ENCODE measurements around the gene CLCN5. TPM values are rescaled to one million over a fixed set of nuclear protein-coding genes. Genes with fewer than 3 reads are reported as not detected.

Gene CLCN5
- total RNA-seq (2013; cell fraction: nucleolus; rRNA removed) = 16.1 and 23.3 TPM in 2 replicates
- total RNA-seq (2014; rRNA removed) (2.3 and 3.7 TPM in 2 replicates), total RNA-seq (2014; rRNA removed; fragmentation: Illumina TruSeq; extraction: Trizol) (2.9 and 3.3 TPM in 2 replicates), total RNA-seq (2021) (3.1 and 4.5 TPM in 2 replicates), polyA plus RNA-seq (2011; rRNA removed) (3.8 TPM in 2 replicates), polyA plus RNA-seq (2014; fragmentation: Illumina TruSeq; extraction: Trizol) (3.1 and 5.5 TPM in 2 replicates), polyA plus RNA-seq (2014; fragmentation: Nextera tagmentation; extraction: Ambion mirVana) (under 1 TPM; 0.33 to 0.43 TPM), polyA plus RNA-seq (2014; rRNA removed) (1.9 and 2.9 TPM in 2 replicates), polyA plus RNA-seq (2016; fragmentation: Nextera tagmentation; extraction: Ambion mirVana) (1 to 10 TPM; 1.5 to 1.6 TPM), polyA minus RNA-seq (2011; rRNA and poly(A)+ RNA removed) (8.4 and 9.4 TPM in 2 replicates), Bru-seq, nascent RNA (percentile 52 among the genes with signal in this experiment), BruChase-seq, experiment 1, labeled RNA remaining after a 6-hour chase (percentile 58 among the genes with signal in this experiment), BruChase-seq, experiment 2, labeled RNA remaining after a 2-hour chase (percentile 57 among the genes with signal in this experiment)
- 0.55 TPM for polyA plus RNA-seq (2011; ENCODE audit: low read depth)
- polyA plus RNA-seq (2011; cell fraction: cytosol; rRNA removed) = 2.3 and 2.5 TPM in 2 replicates
- 6.4 and 9.0 TPM in 2 replicates for polyA plus RNA-seq (2011; cell fraction: nucleus; rRNA removed)
- polyA plus RNA-seq (2012) = 0.65 and 0.95 TPM in 2 replicates
- polyA minus RNA-seq (2011; cell fraction: cytosol; rRNA and poly(A)+ RNA removed) = 1.9 and 3.5 TPM in 2 replicates
- polyA minus RNA-seq (2011; cell fraction: nucleus; rRNA and poly(A)+ RNA removed) = 5.6 and 10.5 TPM in 2 replicates
- long read RNA-seq, experiment 1, partial matches to known transcripts = 0 of 1 reads
- long read RNA-seq, experiment 1, other reads (novel, unspliced or antisense) = 1 of 1 reads
- long read RNA-seq, experiment 2, partial matches to known transcripts = 4 of 9 reads
- long read RNA-seq, experiment 2, other reads (novel, unspliced or antisense) = 3 of 9 reads

DNA sequence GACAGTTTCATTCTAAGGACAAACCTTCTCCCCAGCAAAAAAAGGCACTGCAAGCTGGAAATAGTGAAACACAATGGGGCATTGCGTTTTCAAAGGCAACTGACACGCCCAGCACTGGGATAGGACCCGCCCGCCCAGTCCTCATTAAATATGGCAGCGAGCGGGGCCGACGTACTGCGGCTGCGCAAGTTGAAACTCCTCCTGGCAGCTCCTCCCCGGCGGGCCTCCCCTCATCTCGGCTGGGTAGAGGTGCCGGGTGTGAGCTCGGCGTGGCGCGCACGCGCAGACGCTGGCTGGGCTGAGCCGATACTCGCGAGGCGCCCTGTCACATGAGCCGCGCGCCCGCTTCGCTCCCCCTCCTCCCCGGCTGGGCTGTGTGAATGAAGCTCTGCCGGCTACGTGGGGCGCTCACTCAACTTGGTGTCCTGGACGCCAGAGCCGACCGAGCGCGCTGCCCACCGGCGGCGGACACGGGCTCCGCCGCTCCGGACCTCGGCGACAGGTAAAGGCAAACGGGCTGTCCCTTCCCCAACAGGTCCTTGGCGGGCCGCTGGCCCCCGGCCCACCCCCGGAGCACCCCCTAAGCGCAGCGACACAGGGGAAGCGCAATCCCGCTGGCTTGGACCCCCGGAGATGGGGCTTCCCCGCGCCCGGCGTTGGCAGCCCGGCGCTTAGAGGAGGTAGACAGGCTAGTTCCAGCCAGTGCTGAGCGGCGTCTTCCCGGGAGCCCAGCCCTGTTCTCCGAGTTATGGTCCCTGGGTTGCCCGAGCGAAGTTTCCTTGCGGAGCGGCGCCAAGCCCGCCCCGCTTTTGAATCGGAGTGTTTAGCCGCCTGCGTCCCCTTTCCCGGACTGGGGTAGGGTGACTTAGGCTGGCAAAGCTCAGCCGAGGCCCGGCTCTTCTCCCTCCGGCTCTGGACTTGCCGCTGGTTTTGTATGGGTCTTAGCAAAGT is at the start of gene CLCN5:
CLCN5 (plus strand) TSS at position 306 of the 951 bp plus-strand sequence. CDS start 2,703 bp downstream, outside the sequence.
- H3K9me3 ChIP-seq (replicated peaks; ENCODE audit: control insufficient read depth, insufficient read depth, low read length) = no peaks in the 10 kb centered on the region
- peak within 1 kb of the TSS; percentile 72 for H2AFZ ChIP-seq (ENCODE audit: control insufficient read depth, low read depth, low read length)
- H3K4me2 ChIP-seq (ENCODE audit: control insufficient read depth, insufficient read depth) = peak within 1 kb of the TSS; percentile 45
- H3K79me2 ChIP-seq (ENCODE audit: control insufficient read depth, insufficient read depth, low read length) = no peaks in the 10 kb centered on the region
- FAIRE-seq (peak; percentile 91), ATAC-seq (peak; percentile 98), DNase-seq (ENCODE audit: low read depth, low spot score) (peak; percentile 71)
- H3K4me3 ChIP-seq = peak within 1 kb of the TSS; percentile 67
- intact Hi-C loops (cut with micrococcal nuclease; ENCODE audit: unreplicated experiment) (no loop called here), in situ Hi-C loops (cut with MboI) (no loop called here)
- ChIA-PET SMC1A (ENCODE audit: uncharacterized antibody, unreplicated experiment) (interaction anchor here (0.7 to 2.3 kb wide), 7 partner anchors 38 to 928 kb away, joined by 3 to 10 read pairs (median 4); partner anchors contain the start of gene USP27X), CTCF (interaction anchor here (0.7 to 7.7 kb wide), 9 partner anchors 10 to 282 kb away, joined by 3 to 72 read pairs (median 4); partner anchors contain the start of genes CCNB3 and USP27X), RAD21 (ENCODE audit: unreplicated experiment) (interaction anchor here (0.7 to 1.7 kb wide), 11 partner anchors 17 to 282 kb away, joined by 3 to 6 read pairs (median 4); partner anchors contain the start of genes CCNB3 and USP27X), POLR2A (interaction anchor here (1.4 kb wide), 1 partner anchor 56 kb away, joined by 3 read pairs; no protein-coding TSS in a partner anchor)
- 48% methylated on average over 67 of the region's 83 CpGs for WGBS (ENCODE audit: insufficient coverage, insufficient replicate concordance, low lambda C conversion rate, missing lambda C conversion rate)
- H3K9ac ChIP-seq (ENCODE audit: control insufficient read depth, insufficient read depth, low read length) = peak within 1 kb of the TSS; percentile 38; the same call in 1 of the 2 replicates
- H3K27ac ChIP-seq (ENCODE audit: control insufficient read depth, insufficient read depth) = peak within 1 kb of the TSS; percentile 14; the same call in 1 of the 2 replicates
- no peaks in the 10 kb centered on the region for H3K36me3 ChIP-seq (ENCODE audit: control insufficient read depth in 2 of 2, insufficient read depth in 2 of 2, low read length in 1 of 2)
- no peaks in the 10 kb centered on the region for H3K27me3 ChIP-seq (replicated peaks in 1 of 2; ENCODE audit: control insufficient read depth in 2 of 2, insufficient read depth in 2 of 2, low read length in 1 of 2)
- no peaks in the 10 kb centered on the region for H3K4me1 ChIP-seq (ENCODE audit: control insufficient read depth, insufficient read depth, low read length)
- no peaks in the 10 kb centered on the region for H4K20me1 ChIP-seq (ENCODE audit: control insufficient read depth, insufficient read depth)
- no TSS peak for BruUV-seq (replicated peaks)
- TF ChIP-seq PKNOX1 (IDR thresholded peaks at IDR 0.05) (peak; percentile 58; the same call in 1 of the 2 replicates), NFXL1 (IDR thresholded peaks at IDR 0.05; ENCODE audit: borderline replicate concordance) (peak; percentile 75; the same call in 1 of the 2 replicates), PAX8 (IDR thresholded peaks at IDR 0.05) (no peak), BACH1 (IDR thresholded peaks at IDR 0.05; ENCODE audit: borderline replicate concordance) (peak; percentile 40; the same call in 1 of the 2 replicates), CHD4 (IDR thresholded peaks at IDR 0.05) (no peak), RFX5 (IDR thresholded peaks at IDR 0.05; ENCODE audit: low read depth, low read length) (0 out of 2 replicates have a peak, but pooled peaks have one; percentile 32), PBX3 (IDR thresholded peaks at IDR 0.05; ENCODE audit: insufficient replicate concordance, low read depth, low read length) (no peak), GABPA (IDR thresholded peaks at IDR 0.05; ENCODE audit: low read depth) (no peak), ZNF24 (IDR thresholded peaks at IDR 0.05) (no peak)
- TF ChIP-seq, protein P1, sequence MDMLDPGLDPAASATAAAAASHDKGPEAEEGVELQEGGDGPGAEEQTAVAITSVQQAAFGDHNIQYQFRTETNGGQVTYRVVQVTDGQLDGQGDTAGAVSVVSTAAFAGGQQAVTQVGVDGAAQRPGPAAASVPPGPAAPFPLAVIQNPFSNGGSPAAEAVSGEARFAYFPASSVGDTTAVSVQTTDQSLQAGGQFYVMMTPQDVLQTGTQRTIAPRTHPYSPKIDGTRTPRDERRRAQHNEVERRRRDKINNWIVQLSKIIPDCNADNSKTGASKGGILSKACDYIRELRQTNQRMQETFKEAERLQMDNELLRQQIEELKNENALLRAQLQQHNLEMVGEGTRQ (IDR thresholded peaks at IDR 0.05; ENCODE audit: borderline replicate concordance, low read depth, low read length) = peak; percentile 15
- TF ChIP-seq, protein P2, sequence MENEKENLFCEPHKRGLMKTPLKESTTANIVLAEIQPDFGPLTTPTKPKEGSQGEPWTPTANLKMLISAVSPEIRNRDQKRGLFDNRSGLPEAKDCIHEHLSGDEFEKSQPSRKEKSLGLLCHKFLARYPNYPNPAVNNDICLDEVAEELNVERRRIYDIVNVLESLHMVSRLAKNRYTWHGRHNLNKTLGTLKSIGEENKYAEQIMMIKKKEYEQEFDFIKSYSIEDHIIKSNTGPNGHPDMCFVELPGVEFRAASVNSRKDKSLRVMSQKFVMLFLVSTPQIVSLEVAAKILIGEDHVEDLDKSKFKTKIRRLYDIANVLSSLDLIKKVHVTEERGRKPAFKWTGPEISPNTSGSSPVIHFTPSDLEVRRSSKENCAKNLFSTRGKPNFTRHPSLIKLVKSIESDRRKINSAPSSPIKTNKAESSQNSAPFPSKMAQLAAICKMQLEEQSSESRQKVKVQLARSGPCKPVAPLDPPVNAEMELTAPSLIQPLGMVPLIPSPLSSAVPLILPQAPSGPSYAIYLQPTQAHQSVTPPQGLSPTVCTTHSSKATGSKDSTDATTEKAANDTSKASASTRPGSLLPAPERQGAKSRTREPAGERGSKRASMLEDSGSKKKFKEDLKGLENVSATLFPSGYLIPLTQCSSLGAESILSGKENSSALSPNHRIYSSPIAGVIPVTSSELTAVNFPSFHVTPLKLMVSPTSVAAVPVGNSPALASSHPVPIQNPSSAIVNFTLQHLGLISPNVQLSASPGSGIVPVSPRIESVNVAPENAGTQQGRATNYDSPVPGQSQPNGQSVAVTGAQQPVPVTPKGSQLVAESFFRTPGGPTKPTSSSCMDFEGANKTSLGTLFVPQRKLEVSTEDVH (IDR thresholded peaks at IDR 0.05; ENCODE audit: low read depth, partially characterized antibody) = no peak
